NCI-H2171 (cell line): ENCODE results near the gene COX19.
"Not testable (repeated sequence)": the region's sequence is repeated elsewhere in the genome, so short reads cannot be mapped to it uniquely, and the experiment has no call there.

Experiments used
- DNase-seq: peaks from one replicate; lab custom pipeline; 2025; lab: John Stamatoyannopoulos, UW

Gene COX19

DNA sequence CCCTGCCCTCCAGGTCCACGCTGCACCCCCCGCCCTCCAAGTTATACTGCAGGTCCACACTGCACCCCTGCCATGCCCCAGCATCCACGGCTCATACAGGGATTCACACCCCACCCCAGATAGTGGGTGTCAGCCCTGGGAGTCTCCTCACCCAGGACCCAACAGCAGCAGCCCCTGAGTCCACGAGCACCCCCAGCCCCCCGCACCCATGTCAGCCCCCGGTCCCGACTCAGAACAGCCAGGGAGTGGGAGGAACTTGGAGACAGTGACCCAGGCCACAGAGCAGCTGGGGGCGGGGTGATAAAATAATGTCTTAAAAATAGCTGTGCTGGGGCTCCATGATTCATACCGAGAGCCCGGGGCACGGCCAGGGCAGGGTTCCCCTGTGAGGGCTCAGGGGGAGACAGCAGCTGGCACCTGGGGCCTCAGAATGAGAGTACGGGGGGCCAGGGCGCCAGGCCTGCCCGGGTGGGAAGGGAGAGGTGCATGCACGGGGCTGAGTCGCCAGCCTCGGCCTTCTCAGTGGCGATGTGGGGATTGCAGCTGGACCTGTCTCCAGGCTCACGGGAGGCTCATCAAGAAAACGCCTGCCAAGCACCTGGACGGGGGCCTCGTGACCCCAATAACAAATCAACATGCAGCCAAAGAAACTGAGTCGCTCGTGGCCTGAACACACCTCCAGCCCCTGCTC lies 50.7 kb downstream of the COX19 start:
- no peak for DNase-seq

DNA sequence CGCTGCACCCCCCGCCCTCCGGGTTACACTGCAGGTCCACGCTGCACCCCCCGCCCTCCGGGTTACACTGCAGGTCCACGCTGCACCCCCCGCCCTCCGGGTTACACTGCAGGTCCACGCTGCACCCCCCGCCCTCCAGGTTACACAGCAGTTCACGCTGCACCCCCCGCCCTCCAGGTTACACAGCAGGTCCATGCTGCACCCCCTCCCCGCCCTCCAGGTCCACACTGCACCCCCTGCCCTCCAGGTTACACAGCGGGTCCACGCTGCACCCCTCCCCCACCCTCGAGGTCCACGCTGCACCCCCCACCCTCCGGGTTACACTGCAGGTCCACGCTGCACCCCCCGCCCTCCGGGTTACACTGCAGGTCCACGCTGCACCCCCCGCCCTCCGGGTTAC lies 51.3 kb downstream of the COX19 start:
- not testable (repeated sequence) for DNase-seq

DNA sequence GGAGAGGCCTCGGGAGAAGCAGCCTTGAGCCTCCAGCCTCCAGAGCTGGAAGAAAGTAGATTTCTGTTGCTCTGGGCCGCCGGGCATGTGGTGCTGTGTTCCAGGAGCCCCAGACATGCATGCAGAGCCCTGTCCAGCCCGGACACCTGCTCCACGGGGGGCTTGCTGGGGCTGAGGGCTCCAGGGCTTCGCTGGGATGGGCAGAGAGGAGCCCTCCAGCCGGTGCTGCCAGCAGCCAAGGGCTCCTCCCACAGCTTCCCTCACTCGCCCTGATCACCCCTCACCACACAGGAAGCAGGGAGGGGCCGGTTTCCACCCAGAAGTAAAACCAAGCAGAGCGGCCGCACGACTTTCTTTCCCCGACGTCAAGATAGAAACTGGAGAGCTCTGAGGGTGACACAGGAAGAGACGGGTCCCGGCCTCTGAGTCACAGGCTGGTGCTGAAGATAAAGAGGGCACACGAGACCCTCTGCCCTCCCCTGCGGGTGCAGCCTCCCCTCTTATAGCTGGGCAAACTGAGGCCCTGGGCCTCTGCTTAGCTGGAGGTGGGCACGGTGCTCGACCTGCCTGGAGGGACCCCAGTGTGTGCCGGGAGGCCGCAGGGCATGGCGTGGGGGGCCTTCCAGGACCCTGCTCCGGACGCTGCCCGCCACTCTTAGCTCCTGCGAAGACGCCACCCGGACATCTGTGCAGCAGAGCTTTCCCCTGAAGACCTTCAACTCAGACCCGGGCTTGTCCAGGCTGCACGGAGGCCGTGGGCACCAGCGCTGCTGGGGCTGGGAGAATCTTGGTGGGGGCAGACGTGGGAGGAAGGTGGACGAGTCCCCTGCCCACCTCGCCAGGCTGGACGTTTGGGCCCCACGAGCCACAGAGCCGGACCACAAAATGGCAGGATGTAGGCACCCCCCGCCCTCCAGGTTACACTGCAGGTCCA lies 52.0 kb downstream of the COX19 start:
- no peak for DNase-seq

DNA sequence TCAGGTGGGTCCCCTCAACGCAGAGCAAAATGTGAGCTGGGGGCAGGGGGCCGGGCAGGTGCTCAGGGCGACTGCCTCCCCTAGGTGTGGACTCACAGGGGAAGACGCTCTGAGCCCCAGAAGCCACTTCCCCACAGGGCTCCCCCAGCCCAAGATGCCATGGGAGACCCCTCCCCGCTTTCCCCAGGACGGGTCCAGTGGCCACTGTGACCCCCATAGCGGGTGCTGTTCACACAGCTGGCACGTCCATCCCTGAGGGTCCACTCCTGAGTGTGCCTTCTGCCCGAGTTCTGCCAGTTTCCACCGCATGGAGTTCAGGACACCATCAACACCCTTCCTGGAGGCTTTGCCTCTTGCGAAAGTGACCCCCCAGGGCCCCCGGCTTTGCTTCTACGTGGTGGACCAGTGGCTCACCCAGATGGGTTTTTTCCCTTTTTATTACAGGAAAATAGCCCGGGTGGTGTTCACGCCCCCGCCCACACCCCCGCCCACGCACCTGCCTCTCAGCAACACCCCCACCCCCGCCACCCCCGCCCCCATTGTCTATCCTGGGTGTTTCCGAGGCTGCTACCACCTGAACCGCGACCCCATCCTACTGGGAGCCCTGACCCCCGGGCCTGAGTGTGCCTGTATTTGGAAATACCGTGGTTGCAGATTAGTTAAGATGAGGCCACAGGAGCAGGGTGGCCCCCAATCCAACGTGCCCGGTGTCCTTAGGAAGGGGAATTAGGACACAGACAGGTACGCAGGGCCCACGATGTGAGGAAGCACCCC lies 52.8 kb downstream of the COX19 start:
- no peak for DNase-seq

DNA sequence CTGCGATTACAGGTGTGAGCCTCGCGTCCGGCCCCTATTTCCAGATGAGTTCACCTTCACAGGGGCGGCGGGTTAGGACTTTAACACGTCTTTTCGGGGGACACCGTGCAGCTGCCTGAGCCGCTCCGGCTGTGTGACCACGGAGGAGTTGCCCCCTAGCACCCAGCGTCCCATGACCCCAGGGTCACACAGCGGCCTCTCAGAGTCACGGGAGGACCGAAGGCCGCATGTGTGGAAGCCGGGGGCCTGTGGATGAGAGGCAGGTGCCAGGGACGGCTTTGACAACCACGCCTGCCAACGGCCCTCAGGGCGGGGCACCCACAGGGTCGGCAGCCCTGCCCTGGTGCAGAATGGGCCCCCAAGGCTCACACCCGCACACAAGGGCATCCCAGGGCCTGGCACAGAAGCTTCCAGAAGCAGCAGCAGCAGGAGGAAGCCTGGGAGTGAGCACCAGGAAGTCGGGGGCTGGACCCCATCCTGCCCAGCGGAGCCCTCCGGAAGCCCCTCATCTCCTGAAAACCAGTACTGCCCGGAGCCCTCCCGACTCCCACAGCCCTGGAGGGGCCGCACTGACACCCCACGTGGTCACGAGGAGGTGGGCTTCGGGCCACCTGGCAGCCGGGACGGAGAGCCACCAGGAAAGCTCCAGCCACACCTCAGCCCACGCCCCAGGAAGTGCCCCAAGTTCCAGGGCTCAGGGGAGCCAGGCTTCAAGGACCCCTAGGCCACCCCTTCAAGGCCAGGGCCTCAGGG lies 53.6 kb downstream of the COX19 start:
- no peak for DNase-seq

DNA sequence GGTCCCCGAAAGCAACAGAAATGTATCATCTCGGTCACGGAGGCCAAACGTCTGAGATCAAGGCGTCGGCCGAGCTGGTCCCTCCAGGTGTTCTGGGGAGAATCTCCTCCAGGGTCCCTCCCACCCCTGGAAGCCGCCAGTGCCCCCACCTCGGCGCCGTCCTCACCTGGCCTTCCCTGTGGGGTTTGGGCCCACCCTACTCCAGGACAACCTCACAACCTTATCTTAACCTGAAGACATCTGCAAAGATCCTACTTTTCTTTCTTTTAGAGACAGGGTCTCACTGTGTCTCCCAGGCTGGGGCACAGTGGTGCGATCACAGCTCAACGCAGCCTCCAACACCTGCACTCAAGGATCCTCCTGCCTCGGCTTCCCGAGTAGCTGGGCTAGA lies 54.3 kb downstream of the COX19 start:
- no peak for DNase-seq

DNA sequence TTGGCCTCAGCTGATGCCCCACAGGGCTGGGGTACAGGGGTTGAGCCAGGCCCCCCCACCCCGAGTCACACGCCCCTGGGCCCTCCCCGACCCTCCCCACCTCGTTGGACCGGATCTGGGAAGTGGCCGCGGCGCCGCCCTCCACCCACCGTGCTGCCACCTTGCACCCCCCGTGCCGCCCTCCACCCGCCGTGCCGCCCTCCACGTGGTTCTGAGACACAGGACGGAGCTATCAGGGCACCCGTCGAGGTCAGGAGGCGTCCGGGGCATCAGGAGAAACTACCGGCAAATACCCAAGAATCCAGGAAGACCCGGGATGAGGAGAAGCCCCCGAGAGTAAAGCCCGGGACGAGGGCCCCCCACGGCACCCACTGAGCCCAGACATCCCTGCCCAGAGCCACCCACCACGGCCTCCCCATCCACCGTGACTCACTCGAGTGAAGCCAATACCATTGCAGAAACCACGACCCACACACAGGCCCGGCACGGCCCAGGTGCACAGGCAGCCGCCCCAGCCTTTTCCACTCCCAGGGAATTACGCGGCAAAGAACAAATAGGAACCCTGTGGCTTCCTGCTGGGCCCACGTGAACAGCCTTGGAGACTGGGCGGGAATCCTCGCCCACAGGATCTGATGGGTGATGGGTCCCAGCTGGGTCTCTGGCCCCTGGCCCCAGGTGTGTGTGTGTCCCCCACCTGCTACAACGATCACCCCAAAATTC lies 54.8 kb downstream of the COX19 start:
- no peak for DNase-seq

DNA sequence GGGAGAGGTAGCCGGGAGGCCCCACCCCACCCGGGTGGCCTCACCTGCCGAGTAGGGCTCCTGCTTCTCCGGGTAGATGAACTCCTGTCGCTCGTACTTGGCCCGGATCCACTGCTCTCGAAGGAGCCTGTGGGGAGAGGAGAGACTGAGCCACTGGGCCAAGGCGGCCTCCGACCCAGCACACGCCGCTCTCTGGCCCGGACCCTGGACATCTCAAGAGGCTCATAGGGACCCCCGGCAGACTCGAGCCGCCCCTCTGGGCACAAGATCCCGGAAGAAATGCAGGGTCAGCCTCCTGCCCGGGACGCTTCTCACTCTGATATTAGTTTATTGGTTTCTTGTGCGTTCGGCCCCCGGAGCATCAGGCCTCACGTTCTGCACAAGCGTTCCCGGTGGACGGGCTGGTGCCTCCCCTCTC lies 55.4 kb downstream of the COX19 start:
- no peak for DNase-seq

DNA sequence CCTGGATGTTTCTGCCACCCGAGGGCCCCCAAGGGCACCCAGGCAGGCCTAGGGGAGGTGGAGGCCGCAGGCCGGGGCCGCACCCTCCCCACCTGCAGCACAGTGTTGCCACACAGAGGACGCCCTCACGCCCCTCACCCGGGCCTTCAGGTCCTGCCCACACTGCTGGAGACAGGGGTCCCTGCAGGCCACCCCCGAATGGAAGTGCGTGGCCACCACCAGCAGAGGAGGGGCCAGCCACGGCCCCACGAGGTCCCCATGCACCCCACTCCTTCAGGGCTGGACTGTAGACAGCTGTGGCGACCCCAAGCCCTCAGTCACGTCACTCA lies 56.3 kb downstream of the COX19 start:
- no peak for DNase-seq

DNA sequence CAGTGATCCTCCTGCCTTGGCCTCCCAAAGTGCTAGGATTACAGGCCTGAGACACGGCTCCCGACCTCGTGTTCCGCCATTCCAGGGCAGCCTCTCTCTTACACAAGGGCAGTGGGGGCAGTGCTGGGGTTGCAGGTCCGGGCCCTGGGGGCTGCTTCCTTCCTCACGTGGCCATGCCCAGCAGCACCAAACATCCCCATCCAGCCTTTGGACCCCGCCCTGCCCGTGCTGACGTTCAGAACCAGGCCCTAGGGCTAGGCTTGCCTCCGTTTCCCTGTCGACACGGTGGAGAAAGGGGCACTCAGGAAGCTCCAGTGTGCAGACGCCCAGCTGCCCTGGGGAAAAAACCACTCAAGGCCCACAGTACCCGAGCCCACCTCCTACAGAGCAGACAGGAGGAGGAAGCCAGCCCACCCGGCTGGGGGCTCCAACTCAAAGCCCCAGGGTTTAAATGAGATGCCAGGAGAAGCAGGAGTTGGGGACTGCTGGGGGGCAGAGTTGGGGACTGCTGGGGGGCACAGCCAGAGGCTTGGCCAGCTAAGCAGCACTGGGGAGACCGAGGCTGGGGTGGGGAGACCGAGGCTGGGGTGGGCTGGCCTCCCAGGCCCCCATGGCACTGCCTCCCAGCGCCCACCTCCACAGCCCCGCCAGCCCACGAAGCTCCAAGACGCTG lies 56.8 kb downstream of the COX19 start:
- no peak for DNase-seq

DNA sequence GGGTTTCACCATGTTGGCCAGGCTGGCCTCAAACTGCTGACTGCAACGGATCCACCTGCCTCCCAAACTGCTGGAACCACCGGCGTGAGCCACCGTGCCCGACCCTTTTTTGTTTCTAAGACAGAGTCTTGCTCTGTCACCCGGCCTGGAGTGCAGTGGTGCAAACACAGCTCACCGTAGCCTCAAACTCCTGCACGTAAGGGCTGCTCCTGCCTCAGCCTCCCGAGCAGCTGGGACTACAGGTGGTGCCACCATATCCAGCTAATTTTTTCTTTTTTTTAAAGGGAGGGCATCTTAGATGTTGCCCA lies 57.3 kb downstream of the COX19 start:
- DNase-seq = no peak

DNA sequence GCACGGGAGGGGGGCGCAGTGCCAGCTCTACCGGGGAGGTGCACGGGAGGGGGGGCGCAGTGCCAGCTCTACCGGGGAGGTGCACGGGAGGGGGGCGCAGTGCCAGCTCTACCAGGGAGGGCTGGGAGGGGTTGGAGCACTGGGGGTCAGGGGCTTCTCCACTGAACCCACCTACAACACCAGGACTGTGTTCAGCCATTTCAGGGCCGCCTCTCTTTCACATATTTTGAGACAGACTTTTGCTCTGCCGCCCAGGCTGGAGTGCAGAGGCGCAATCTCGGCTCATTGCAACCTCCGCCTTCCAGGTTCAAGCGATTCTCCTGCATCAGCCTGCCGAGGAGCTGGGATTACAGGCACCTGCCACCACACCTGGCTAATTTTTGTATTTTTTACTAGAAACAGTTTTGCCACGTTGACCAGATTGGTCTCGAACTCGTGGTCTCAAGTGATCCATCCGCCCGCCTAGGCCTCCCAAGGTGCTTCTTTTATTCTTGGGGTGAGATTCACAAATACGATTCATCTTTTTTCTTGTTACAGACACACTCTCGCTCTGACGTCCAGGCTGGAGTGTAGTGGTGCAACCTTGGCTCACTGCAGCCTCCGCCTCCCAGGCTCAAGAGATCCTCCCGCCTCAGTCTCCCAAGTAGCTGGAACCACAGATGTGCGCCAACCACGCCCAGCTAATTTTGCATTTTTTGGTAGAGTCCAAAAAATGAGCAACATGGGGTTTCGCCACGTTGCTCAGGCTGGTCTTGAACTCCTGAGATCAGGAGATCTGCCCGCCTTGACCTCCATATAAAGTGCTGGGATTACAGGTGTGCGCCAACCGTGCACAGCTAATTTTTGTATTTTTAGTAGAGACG lies 57.9 kb downstream of the COX19 start:
- no peak for DNase-seq

DNA sequence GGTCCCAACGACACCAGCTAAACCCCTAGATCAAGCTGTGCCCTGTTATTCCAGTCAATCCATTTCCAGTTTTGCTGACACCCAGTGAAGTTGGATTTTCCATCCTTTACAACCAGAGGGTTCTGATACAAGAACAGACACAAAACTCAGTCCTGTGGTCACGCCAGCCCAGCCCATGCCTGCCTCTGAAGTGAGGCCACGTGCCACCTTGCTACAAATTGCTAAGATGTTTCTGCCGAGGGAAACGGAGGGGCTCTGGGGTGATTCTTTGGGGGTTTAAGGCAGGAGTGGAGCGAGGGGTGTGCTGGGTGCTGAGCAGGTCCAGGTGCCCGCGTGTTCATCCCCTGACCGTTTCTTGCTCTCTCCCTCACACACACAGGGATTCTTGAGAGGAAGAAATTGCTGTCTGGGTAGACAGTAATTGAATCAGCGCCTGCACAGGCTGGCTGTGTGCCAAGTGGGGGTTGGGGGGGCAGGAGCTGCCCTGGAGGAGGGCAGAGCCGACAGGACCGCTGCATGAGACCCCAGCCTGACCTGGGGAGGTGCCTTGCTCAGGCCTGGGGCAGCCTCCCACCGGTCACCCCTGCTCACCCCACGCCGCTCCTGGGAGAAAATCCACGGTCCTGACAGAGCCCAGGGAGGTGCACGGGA lies 58.9 kb downstream of the COX19 start:
- DNase-seq = no peak
